Measurements from ENCODE around the gene FMC1. TPM values are rescaled to one million over a fixed set of nuclear protein-coding genes. Genes with fewer than 3 reads are reported as not detected.

Gene FMC1
- total RNA-seq, 2 experiments from 2014 or later, result 0.89 to 1.2 TPM

GRCh38 chr7:139382439-139382838 lies 41.3 kb downstream of the FMC1 start:
- H3K36me3 ChIP-seq (ENCODE audit: insufficient read depth, low read length), result peaks cover 69% of the 10 kb centered on the region
- CTCF ChIA-PET, result interaction anchor here (0.7 kb wide), 1 partner anchor 61 kb away, joined by 3 read pairs; no protein-coding TSS in a partner anchor

GRCh38 chr7:139384611-139385010 lies 43.5 kb downstream of the FMC1 start:
- Mint-ChIP-seq H3K36me3 (ENCODE audit: low read depth) (peaks cover 57% of the 10 kb centered on the region), H3K27me3 (no peaks in the 10 kb centered on the region), H3K4me3 (no peak overlapping the region), H3K4me1 (ENCODE audit: low read depth) (peaks cover 20% of the 10 kb centered on the region), H3K27ac (no peak overlapping the region), H3K9me3 (no peaks in the 10 kb centered on the region)
- Histone ChIP-seq H3K27me3 (ENCODE audit: control insufficient read depth in 1 of 2, insufficient read depth in 2 of 2, low read length in 2 of 2) (no peaks in the 10 kb centered on the region), H3K4me3 (ENCODE audit: low read length) (no peak overlapping the region), H3K4me1 (ENCODE audit: insufficient read depth, low read length) (no peaks in the 10 kb centered on the region), H3K27ac (ENCODE audit: low read depth in 1 of 2, low read length in 2 of 2) (no peak overlapping the region), H3K9me3 (ENCODE audit: control insufficient read depth in 1 of 2, insufficient read depth in 1 of 2, low read length in 2 of 2) (no peaks in the 10 kb centered on the region), H3K36me3 (ENCODE audit: insufficient read depth, low read length) (peaks cover 70% of the 10 kb centered on the region)
- ChIA-PET POLR2A (interaction anchor here (0.6 kb wide), 1 partner anchor 29 kb away, joined by 3 read pairs; no protein-coding TSS in a partner anchor), CTCF (no interaction called here)
- ATAC-seq (ENCODE audit: poor library complexity), result no peak
- intact Hi-C loops (cut with DNase I, micrococcal nuclease), result no loop called here
- no peak for TF ChIP-seq CTCF (IDR thresholded peaks at IDR 0.05)
- no peak for DNase-seq

More at GRCh38 chr7:139382439-139382838, 41.3 kb downstream of the FMC1 start:
- no peak for ATAC-seq (ENCODE audit: poor library complexity)
- intact Hi-C loops (cut with DNase I, micrococcal nuclease), result no loop called here
- POLR2A ChIA-PET, result interaction anchor here (0.6 kb wide), 1 partner anchor 211 kb away, joined by 3 read pairs; no protein-coding TSS in a partner anchor
- Histone ChIP-seq H3K27me3 (ENCODE audit: control insufficient read depth in 1 of 2, insufficient read depth in 2 of 2, low read length in 2 of 2) (no peaks in the 10 kb centered on the region), H3K27ac (ENCODE audit: low read depth in 1 of 2, low read length in 2 of 2) (no peak overlapping the region), H3K4me1 (ENCODE audit: insufficient read depth, low read length) (no peaks in the 10 kb centered on the region), H3K4me3 (ENCODE audit: low read length) (no peak overlapping the region), H3K9me3 (ENCODE audit: control insufficient read depth in 1 of 2, insufficient read depth in 1 of 2, low read length in 2 of 2) (no peaks in the 10 kb centered on the region)
- TF ChIP-seq CTCF (IDR thresholded peaks at IDR 0.05), result no peak
- peaks cover 4% of the 10 kb centered on the region for H3K4me1 Mint-ChIP-seq (ENCODE audit: low read depth)
- H3K4me3 Mint-ChIP-seq, result no peak overlapping the region
- no peak for DNase-seq
- no peak overlapping the region for H3K27ac Mint-ChIP-seq
- no peaks in the 10 kb centered on the region for H3K9me3 Mint-ChIP-seq
- peaks cover 52% of the 10 kb centered on the region for H3K36me3 Mint-ChIP-seq (ENCODE audit: low read depth)
- H3K27me3 Mint-ChIP-seq, result no peaks in the 10 kb centered on the region

- Histone ChIP-seq H3K4me1 (ENCODE audit: insufficient read depth, low read length) (no peaks in the 10 kb centered on the region), H3K9me3 (ENCODE audit: control insufficient read depth in 1 of 2, insufficient read depth in 1 of 2, low read length in 2 of 2) (no peaks in the 10 kb centered on the region), H3K27ac (ENCODE audit: low read depth in 1 of 2, low read length in 2 of 2) (no peak overlapping the region), H3K36me3 (ENCODE audit: insufficient read depth, low read length) (peaks cover 70% of the 10 kb centered on the region), H3K4me3 (ENCODE audit: low read length) (no peak overlapping the region), H3K27me3 (ENCODE audit: control insufficient read depth in 1 of 2, insufficient read depth in 2 of 2, low read length in 2 of 2) (no peaks in the 10 kb centered on the region)
- intact Hi-C loops (cut with DNase I, micrococcal nuclease), result no loop called here
- Mint-ChIP-seq H3K27me3 (no peaks in the 10 kb centered on the region), H3K27ac (no peak overlapping the region), H3K4me1 (ENCODE audit: low read depth) (peaks cover 33% of the 10 kb centered on the region), H3K4me3 (no peak overlapping the region), H3K36me3 (ENCODE audit: low read depth) (peaks cover 68% of the 10 kb centered on the region), H3K9me3 (no peaks in the 10 kb centered on the region)
- DNase-seq (no peak), ATAC-seq (ENCODE audit: poor library complexity) (no peak)
- TF ChIP-seq CTCF (IDR thresholded peaks at IDR 0.05), result no peak
- ChIA-PET CTCF (no interaction called here), POLR2A (interaction anchor here (1.0 kb wide), 1 partner anchor 28 kb away, joined by 5 read pairs; the partner anchor contains the start of gene LUC7L2)
These were observed 46.5 kb downstream of the FMC1 start for GRCh38 chr7:139387594-139387993.

Measured in CD4-positive, alpha-beta T cell (primary cell).